GM12878 (cell line): ENCODE data around the gene EXD3. TPM values are rescaled to one million over a fixed set of nuclear protein-coding genes. Genes with fewer than 3 reads are reported as not detected.

ENCODE experiments used
- ATAC-seq: fragments of 200-7000 bp; cut with Tn5 transposase; 3 replicates; pipeline ENCODE4 v1.9.1; 2020; ENCODE audit warnings: mild to moderate bottlenecking, moderate library complexity
- BruUV-seq: library from RNA; stranded (reverse); fragments of 400-500 nt; replicated peaks from 2 replicates; lab custom pipeline; 2021; lab: Mats Ljungman, UMichigan
- CTCF ChIA-PET: fragments of 300-600 bp; sonication (Branson Sonifier 250); formaldehyde crosslinking; extraction: SDS; loops from one replicate; lab custom pipeline; 2021; ENCODE audit warnings: inconsistent platforms; lab: Yijun Ruan, JAX
- POLR2A ChIA-PET: fragments of 350-600 bp; formaldehyde crosslinking; extraction: SDS; loops from one replicate; lab custom pipeline; 2021; ENCODE audit warnings: inconsistent platforms; lab: Charles Lee
- RAD21 ChIA-PET: fragments of 300-600 bp; sonication (Branson Sonifier 250); formaldehyde crosslinking; loops from one replicate; lab custom pipeline; 2023; ENCODE audit warnings: antibody characterized with exemption; ENCODE audit not compliant: unreplicated experiment; lab: Charles Lee
- SMC1A ChIA-PET: fragments of 300-600 bp; sonication (Branson Sonifier 250); formaldehyde crosslinking; loops from one replicate; lab custom pipeline; 2023; ENCODE audit not compliant: unreplicated experiment, uncharacterized antibody; lab: Charles Lee
- DNase-seq: peaks from one replicate; pipeline ENCODE4 v3.0.0-alpha.2; 2011; ENCODE audit warnings: low read depth, low spot score
- FAIRE-seq: peaks from 3 replicates; lab custom pipeline; 2011; peaks lifted over from hg19 to GRCh38; lab: Jason Lieb, UNC
- H2AFZ ChIP-seq: 2 replicates; pipeline ENCODE4 v1.6.0; 2011; ENCODE audit warnings: low read depth, low read length, control low read depth; ENCODE audit not compliant: control insufficient read depth
- H3K27ac ChIP-seq: 2 replicates; pipeline ENCODE4 v1.5.1; 2011; ENCODE audit warnings: control low read depth; ENCODE audit not compliant: control insufficient read depth, insufficient read depth
- H3K27me3 ChIP-seq, 2 experiments: replicated peaks in 1 of 2; 2 replicates each; pipeline versions ENCODE4 v1.6.0 to v1.6.1; 2011; ENCODE audit warnings: low read length in 1 of 2; ENCODE audit not compliant: control insufficient read depth in 2 of 2, insufficient read depth in 2 of 2
- H3K36me3 ChIP-seq, 2 experiments: 2 replicates each; pipeline ENCODE4 v1.5.1; 2011; ENCODE audit warnings: low read length in 1 of 2; ENCODE audit not compliant: control insufficient read depth in 2 of 2, insufficient read depth in 2 of 2
- H3K4me1 ChIP-seq: 2 replicates; pipeline ENCODE4 v1.6.1; 2011; ENCODE audit warnings: mild to moderate bottlenecking, low read length, moderate library complexity, mixed read lengths; ENCODE audit not compliant: control insufficient read depth, insufficient read depth
- H3K4me2 ChIP-seq: 2 replicates; pipeline ENCODE4 v1.6.0; 2011; ENCODE audit warnings: control low read depth; ENCODE audit not compliant: control insufficient read depth, insufficient read depth
- H3K4me3 ChIP-seq: fragments of 200-600 bp; sonication (generic); 2 replicates; pipeline ENCODE4 v1.5.1; 2016
- H3K79me2 ChIP-seq: 2 replicates; pipeline ENCODE4 v1.6.0; 2011; ENCODE audit warnings: low read length; ENCODE audit not compliant: control insufficient read depth, insufficient read depth
- H3K9ac ChIP-seq: 2 replicates; pipeline ENCODE4 v1.8.0; 2011; ENCODE audit warnings: low read length, control low read depth, mixed read lengths; ENCODE audit not compliant: control insufficient read depth, insufficient read depth
- H3K9me3 ChIP-seq: replicated peaks from 3 replicates; pipeline ENCODE4 v1.5.1; 2011; ENCODE audit warnings: mild to moderate bottlenecking, low read length; ENCODE audit not compliant: control insufficient read depth, insufficient read depth
- H4K20me1 ChIP-seq: 2 replicates; pipeline ENCODE4 v1.6.0; 2011; ENCODE audit not compliant: control insufficient read depth, insufficient read depth
- BACH1 ChIP-seq: fragments of 450-650 bp; IDR thresholded peaks from 2 replicates; pipeline ENCODE4 v1.6.1; 2017; ENCODE audit warnings: mild to moderate bottlenecking, borderline replicate concordance
- CBX5 ChIP-seq: sonication (generic); IDR thresholded peaks from 2 replicates; pipeline ENCODE4 v1.6.1; 2016; ENCODE audit warnings: low read depth, moderate library complexity, mild to moderate bottlenecking, inconsistent platforms
- CHD1 ChIP-seq: IDR thresholded peaks from 2 replicates; pipeline ENCODE4 v1.6.1; 2012; ENCODE audit warnings: low read depth, low read length, improper control_type of control experiment
- FOXM1 ChIP-seq: IDR thresholded peaks from 2 replicates; pipeline ENCODE4 v1.6.1; 2012; ENCODE audit warnings: low read depth, mild to moderate bottlenecking, inconsistent platforms, low read length, moderate library complexity
- GATAD2B ChIP-seq: fragments of 450-650 bp; conservative IDR thresholded peaks from 2 replicates; pipeline ENCODE4 v1.6.1; 2017; ENCODE audit warnings: low read depth, mild to moderate bottlenecking, moderate library complexity
- HCFC1 ChIP-seq: fragments of 150-350 bp; IDR thresholded peaks from 2 replicates; pipeline ENCODE4 v1.6.1; 2014; ENCODE audit warnings: low read length
- PML ChIP-seq: IDR thresholded peaks from 2 replicates; pipeline ENCODE4 v1.6.1; 2012; ENCODE audit warnings: low read length, inconsistent platforms
- RBBP5 ChIP-seq: fragments of 200-600 bp; sonication (generic); conservative IDR thresholded peaks from 2 replicates; pipeline ENCODE4 v1.6.1; 2016
- REST ChIP-seq: IDR thresholded peaks from 2 replicates; pipeline ENCODE4 v1.6.1; 2012; ENCODE audit warnings: mild to moderate bottlenecking, low read depth, low read length
- STAT1 ChIP-seq: fragments of 450-650 bp; conservative IDR thresholded peaks from 2 replicates; pipeline ENCODE4 v1.6.1; 2014; ENCODE audit warnings: antibody characterized with exemption, mild to moderate bottlenecking
- TARDBP ChIP-seq: IDR thresholded peaks from 2 replicates; pipeline ENCODE4 v1.6.1; 2016; ENCODE audit warnings: borderline replicate concordance
- TCF7 ChIP-seq: IDR thresholded peaks from 2 replicates; pipeline ENCODE4 v1.6.1; 2014; ENCODE audit warnings: antibody characterized with exemption, borderline replicate concordance
- YY1 ChIP-seq: IDR thresholded peaks from 2 replicates; pipeline ENCODE4 v1.6.1; 2011; ENCODE audit warnings: low read depth, mild to moderate bottlenecking, low read length
- ZNF687 ChIP-seq: fragments of 450-650 bp; IDR thresholded peaks from 2 replicates; pipeline ENCODE4 v1.6.1; 2017; ENCODE audit warnings: mild to moderate bottlenecking, moderate library complexity
- ZSCAN29 ChIP-seq: fragments of 450-650 bp; IDR thresholded peaks from 2 replicates; pipeline ENCODE4 v1.6.1; 2017; ENCODE audit warnings: mild to moderate bottlenecking, moderate library complexity
- WGBS: methylation state at CpG from one replicate; pipeline ENCODE4 v1.1.6; 2016; ENCODE audit warnings: low lambda C conversion rate; ENCODE audit not compliant: insufficient replicate concordance, insufficient coverage; ENCODE audit errors: missing lambda C conversion rate; 5-methylcytosine and 5-hydroxymethylcytosine counted together
- in situ Hi-C: fragments of 300-500 bp; cut with MboI; formaldehyde crosslinking; loops from 9 replicates; pipeline ENCODE4 v1.14.3; 2018; ENCODE audit warnings: mixed read lengths
- intact Hi-C: fragments of 100-400 bp; cut with micrococcal nuclease; formaldehyde crosslinking; loops from one replicate; pipeline ENCODE4 v1.14.2; 2022; ENCODE audit not compliant: unreplicated experiment
- polyA plus RNA-seq, 11 experiments: library from polyadenylated mRNA; depleted of rRNA in 4 of 11; unstranded in 6 of 11; stranded (reverse) in 5 of 11; fragments of >200 nt; fragmentation: Nextera tagmentation in 4 of 11; fragmentation: Illumina TruSeq in 1 of 11; extraction: Ambion mirVana in 4 of 11; extraction: Trizol in 1 of 11; gene quantifications; 1 replicate in 1 of 11; 2 replicates in 10 of 11; pipeline versions ENCODE4 v1.2.1 to v1.2.3, GENCODE V29; 2011 to 2016; ENCODE audit warnings: inconsistent platforms in 2 of 11, missing spikeins in 2 of 11, low read depth in 1 of 11
- total RNA-seq, 4 experiments: library from RNA; depleted of rRNA in 3 of 4; stranded (reverse); fragments of >200 nt in 3 of 4; fragmentation: Illumina TruSeq in 1 of 4; extraction: Trizol in 1 of 4; gene quantifications; 2 replicates each; pipeline versions ENCODE4 v1.2.1 to v1.2.3, GENCODE V29; 2013 to 2021

EXD3 gene
- total and polyA plus RNA-seq, 10 of the 15 experiments (the other 5 are each of a cell fraction or from before 2014, with no cell fraction given) = 0.21 to 7.1 (median 3.6) TPM

DNA sequence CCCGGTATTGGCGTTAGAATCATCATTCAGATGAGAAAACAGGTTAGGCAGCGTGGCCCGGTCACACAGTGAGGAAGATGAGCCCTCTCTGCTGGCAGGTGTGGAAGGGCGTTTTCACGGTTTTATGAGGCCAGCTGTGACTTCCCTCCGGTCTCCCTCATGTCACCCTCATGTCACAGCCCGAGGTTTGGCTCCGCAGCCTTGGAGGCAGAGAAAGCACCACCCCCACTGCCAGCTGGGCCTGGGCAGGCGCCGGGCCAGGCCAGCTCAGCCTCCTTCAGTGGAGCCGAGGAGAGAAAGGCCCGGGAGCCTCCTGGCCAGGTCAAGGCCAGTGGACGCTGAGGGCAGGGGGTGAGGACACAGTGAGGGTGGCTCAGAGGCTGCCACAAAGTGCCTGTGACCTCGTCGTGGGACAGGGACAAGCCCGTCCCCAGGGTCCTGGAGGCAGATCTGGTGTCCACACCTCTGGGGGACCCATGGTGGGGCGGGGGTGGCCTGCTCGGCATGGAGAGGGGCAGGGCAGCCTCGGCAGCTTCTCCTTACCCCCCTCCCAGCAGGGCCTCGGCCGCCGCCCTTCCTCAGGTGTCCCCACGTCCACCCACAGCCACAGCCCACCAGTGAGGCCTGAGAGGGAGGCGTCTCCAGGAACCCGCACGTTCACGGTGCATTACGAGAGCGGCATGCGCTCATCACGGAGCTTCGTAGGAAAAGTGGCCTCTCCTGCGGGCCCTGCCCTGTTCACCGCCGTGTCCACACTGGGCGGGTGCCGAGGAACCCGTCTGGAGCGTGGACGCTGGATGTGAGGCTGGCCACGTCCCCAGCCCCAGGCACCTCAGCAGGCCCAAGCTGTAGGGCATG is 32.2 kb downstream of the EXD3 start:
- POLR2A ChIA-PET = no interaction called here
- no peak for ATAC-seq
- no peak for TF ChIP-seq RBBP5
- no peak for TF ChIP-seq CHD1
- TF ChIP-seq STAT1 = no peak
- TF ChIP-seq CBX5 = no peak
- no peak for TF ChIP-seq TCF7
- TF ChIP-seq YY1 = no peak
- TF ChIP-seq PML = no peak
- TF ChIP-seq TARDBP = no peak
- TF ChIP-seq GATAD2B = no peak
- no peak for TF ChIP-seq REST
- TF ChIP-seq BACH1 = no peak
- TF ChIP-seq HCFC1 = no peak
- no peak for TF ChIP-seq ZNF687
- no peak for TF ChIP-seq ZSCAN29
- no peak for TF ChIP-seq FOXM1
- Histone ChIP-seq H2AFZ (no peak overlapping the region), H4K20me1 (no peaks in the 10 kb centered on the region), H3K4me3 (no peak overlapping the region), H3K36me3 (no peaks in the 10 kb centered on the region; a peak in 1 of 4 replicates), H3K79me2 (no peaks in the 10 kb centered on the region), H3K4me2 (no peak overlapping the region), H3K9me3 (no peaks in the 10 kb centered on the region), H3K27me3 (no peaks in the 10 kb centered on the region), H3K4me1 (no peaks in the 10 kb centered on the region), H3K27ac (no peak overlapping the region), H3K9ac (no peak overlapping the region)
- in situ Hi-C loops (no loop called here), intact Hi-C loops (no loop called here)
- WGBS = 67% methylated on average over 34 of the region's 42 CpGs
- RAD21 ChIA-PET = interaction anchor here (0.5 kb wide), 1 partner anchor 170 kb away, joined by 3 read pairs; no protein-coding TSS in a partner anchor
- no peak for DNase-seq
- SMC1A ChIA-PET = no interaction called here
- no peak for FAIRE-seq
- CTCF ChIA-PET = no interaction called here
- BruUV-seq = no TSS peak
